NOMO-1 treated with dmso at 0.1 percent for 144 hours (cell line): Measurements from ENCODE around the gene PLEKHG4B.

Experiments
- DNase-seq: peaks from one replicate; lab custom pipeline; 2025; ENCODE audit not compliant: unreplicated experiment; lab: John Stamatoyannopoulos, UW

PLEKHG4B gene

DNA sequence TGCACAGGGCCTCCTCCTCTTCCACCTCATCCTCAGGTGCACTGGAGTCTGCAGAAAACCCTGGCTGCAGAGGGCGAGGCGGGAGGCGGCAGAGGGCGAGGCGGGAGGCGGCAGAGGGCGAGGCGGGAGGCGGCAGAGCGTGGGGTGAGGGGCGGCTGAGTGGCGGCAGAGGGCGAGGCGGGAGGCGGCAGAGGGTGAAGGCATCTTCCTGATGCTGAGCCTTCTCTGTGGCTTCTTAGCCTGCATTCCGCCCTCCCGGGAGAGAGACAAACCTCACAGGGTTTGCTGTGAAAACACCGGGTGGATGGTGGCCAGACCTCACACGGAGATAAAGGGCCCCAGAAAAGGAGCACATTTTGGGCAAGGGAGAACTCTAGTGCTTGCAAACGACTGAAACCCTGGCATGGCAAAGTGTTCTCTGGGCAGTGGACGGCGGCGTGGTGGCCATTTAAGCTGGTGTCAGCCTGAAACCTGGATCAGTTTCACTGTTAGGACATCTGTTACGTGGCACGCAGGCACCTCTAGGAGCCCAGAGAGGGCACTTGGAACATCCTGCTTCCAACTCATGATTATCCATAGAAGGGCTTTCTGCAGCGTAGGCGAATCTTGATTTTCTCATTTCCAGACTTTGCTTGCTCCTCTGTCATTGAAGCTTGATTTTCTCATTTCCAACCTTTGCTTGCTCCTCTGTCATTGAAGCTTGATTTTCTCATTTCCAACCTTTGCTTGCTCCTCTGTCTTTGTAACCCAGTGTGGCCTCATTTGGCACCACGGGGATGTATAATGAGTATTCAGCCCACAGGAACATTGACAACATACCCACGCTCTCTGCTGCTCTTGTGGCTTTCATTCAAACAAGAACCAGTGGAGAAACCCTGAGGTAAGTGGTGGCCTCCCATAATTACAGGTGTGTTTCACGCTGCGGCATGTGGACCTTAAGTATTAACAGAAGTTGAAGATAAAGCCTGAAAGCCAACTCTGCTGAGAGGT lies 16.3 kb upstream of the PLEKHG4B start:
- DNase-seq = no peak

DNA sequence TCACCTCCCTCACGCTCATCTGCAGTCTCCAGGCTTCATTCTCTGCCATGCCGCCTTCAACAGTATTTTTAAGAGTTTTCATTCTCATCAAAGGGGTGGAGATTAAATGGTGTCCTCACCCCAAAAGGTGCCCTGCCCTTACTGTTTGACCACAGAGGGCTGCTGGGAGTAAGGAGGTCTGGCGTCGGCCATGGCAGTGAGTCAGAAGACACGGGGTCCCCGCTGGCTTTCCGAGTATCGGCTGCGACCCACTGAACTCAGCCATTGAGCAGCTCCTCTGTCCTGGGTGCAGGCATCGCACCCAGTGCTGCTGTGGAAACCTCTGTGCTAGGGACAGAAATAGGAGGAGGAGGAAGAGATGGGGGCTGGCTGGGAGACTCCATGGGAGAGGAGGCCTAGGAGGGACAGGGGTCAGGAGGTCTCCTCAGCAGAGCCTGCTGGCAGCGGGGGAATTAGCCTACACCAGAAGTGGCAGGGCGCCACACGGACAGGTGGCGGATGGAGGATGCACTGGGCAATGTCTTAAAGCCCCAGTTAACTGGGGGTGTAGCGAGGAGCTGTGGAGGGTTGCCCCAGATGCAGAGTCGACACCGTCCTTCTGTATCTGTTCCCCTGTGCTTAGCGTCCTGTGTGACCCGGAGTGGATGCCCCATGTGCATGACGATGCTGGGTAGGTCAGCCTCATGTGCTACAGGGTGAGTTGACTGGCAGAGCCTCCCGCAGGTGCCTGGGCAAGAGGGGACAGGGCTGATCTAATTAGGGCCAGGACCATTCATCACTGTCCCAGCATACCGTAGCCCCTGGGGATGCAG lies 15.4 kb upstream of the PLEKHG4B start:
- DNase-seq = no peak

DNA sequence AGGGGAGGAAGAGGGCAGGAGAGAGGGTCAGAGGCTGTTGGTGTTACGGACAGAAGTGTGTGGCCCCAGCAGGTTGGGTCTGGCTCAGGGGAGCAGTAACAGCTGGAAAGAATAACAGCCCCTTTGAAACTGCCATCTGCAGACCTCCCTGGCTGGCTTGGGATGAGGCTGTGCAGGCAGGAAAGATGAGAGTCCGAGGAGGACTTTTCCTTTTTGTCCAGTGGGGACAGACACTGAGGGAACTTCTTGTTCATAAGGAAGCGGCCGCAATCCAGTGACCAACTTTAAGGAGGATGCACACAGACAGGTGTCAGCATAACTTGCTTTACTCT lies 14.8 kb upstream of the PLEKHG4B start:
- no peak for DNase-seq

DNA sequence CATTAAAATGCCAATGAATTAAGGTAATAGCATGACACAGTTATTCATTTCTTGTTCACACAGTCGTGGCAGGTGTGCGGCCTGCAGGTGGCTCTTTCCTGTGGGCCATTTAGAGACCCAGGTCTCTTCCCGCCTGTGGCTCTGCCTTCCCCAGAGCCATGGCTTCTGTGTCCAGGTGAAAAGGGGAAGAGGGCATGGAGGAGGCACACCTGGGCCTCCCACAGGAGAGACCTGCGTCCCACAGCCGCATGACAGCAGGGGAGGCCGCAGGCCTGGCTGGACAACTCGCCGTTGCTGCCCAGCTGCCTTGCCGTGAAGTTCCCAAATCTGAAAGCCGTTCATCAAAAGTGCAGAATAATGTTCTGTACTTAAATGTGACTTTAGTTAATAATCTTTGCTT lies 14.4 kb upstream of the PLEKHG4B start:
- DNase-seq = no peak

DNA sequence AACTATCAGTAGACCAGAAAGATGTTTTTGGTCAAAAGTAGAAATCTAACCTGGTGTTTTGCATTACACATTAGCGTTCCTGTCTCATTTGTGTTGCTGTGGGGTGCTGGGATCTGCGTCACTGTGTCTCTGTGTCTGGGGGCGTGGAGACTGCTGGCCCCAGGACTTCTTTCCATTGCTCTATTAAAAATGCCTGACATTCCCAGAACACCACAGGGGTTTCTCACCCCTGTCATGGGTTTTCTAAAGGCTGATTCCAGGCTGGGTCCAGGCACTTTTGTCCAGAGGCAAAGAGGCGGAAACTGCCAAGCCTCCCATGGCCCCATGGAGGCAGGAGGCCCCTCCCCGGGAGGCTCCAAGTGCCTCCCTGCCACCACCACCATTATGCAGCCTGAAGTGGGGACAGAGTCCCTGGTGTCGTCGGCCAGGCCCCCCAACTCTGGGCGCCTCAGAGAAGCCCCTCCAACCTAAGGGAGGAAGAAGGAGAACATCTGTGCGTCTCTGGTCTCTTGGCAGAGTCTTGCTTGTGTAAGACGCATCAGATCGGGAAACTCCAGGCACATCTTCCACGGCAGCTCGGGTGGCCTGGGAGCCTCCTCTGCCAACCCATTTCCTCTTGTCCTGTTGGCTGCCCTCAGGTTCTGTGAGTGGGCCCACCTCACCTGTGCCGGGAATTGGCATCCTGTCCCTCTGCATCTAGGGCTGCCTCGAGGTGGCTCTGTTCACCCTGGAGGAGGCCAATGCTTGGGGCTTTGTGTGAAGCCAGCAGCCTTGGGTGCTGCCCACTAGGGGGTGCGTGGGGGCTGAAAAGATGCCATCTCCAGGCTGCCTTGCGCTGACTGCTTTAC lies 13.8 kb upstream of the PLEKHG4B start:
- DNase-seq = no peak

DNA sequence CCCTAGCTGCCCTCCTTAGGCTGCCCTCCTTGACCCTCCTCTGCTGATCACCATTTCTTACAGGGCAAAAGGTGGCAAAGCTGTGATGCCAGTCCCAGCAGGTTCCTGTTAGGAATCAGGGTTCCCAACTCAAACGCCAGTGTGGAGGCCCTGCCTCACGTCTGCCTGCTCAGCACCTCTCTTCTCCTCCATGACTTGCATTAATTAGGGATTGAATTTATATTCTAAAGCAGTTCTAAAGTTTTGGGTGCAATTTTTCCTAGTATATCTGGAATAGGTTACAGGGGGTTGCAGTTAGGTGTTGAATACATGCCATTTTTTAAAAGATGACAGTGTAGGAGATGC lies 13.2 kb upstream of the PLEKHG4B start:
- no peak for DNase-seq

DNA sequence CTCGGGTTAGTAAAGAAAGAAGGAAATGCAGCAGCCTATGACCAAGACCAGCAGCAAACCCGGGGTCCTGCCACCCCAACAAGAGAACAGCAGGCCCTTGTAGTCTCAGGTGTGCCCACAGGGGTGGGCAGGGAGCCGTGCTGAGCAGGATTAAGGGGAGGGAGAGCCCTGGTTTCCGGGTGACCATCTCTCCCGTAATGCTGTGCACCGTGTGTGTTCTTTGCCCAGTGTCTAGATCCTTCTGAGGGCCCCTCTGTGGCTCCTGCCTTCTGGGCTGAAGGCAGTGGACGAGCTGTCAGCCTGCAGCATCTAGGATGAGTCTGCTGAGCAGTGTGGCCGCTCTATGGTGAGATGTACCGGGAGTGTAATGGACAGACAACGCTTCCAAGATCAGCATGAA lies 12.7 kb upstream of the PLEKHG4B start:
- DNase-seq = no peak

DNA sequence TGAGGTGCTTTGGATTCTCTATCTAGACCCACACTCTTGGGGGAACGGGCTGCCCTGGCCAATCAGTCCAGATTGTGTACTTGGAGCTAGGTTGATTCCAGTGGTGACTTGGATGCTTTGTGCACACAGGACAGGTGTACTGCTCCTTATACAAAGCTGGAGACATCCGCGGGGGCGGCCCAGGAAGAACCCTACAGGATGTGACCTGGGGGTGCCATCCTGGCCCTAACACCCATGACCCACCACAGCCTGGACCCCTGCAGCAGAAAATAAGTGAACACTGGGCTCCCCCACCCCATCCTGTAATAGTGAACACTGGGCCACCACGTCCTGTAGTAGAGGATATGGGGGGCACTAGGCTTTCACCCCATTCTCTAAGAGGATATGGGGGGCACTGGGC lies 12.1 kb upstream of the PLEKHG4B start:
- DNase-seq = no peak

DNA sequence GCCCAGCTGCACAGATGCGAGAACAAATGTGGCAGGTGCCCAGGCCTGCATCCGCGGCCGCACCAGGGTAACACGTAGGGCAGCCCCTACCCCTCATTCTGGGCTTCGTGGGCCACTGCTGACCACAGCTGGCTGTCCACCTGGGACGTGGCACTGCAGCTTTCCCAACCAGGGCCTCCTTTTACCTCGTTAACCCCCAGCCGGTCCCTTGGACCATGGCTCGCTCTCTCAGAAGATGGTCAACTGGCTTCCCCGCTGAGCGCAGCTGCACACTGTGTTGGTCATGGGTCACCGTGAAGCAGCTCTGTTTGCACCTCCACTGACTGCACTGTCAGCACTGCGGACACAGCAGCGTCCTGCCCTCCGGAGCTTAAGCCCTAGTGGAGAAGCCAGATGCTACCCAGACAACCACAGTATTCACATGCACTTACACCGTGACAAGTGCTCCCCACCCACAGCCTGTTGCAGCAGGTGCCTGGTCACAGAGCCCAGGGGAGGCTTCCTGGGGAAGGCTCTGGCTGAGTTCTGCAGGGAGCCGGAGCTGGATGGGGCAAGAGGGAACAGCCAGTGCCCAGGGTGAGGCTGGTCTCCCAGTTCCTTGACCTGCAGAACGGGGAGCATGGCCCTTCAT lies 10.5 kb upstream of the PLEKHG4B start:
- no peak for DNase-seq

DNA sequence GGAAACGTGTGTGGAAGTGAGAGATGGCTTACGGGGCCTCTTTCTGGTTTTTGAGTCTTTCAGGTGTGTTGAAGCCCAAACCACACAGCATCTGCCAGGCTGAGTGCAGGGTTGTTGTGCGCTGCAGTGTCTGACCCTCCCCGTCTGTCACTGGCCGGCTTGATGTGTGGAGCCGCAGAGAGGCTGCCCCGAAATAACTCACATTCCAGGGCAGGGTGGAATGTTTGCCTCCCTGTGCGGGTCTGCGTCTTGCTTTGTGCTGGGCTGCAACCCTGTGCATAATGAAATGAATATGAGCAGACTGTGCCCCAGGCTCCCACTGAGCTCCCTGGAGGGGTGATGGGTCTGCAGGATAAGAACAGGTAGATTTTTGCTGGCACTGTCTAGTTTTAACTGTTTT lies 9.9 kb upstream of the PLEKHG4B start:
- DNase-seq = no peak

DNA sequence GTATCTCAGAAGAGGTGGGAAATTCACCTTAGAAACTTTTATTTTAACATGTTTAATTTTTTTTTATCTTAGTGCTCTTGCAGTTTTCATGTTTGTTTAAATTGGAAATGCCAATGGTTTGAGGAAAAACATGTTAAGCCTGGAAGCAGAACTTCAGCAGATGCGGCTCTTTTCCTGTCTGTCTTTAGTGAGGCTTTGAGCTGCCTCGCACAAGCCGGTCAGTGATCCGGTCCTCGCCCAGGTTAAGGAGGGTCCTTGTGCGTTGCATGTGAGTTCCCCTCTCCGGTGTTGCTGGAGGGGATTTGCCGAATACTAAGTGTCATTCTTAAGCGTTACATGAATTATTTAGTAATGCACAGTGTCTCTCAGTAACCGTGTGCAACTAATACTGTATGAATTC lies 9.4 kb upstream of the PLEKHG4B start:
- DNase-seq = no peak

DNA sequence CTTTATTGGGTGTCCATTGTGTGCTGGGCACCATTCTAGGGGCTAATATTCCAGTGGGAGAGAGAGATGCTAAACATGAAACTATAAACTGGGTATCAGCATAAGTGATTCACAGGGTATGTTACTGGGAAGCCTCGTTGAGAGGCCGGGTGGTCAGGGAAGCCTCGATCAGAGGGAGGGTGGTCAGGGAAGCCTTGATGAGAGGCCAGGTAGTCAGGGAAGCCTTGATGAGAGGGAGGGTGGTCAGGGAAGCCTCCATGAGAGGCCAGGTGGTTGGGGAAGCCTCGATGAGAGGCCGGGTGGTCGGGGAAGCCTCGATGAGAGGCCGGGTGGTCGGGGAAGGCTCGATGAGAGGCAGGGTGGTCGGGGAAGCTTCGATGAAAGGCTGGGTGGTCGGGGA lies 8.9 kb upstream of the PLEKHG4B start:
- no peak for DNase-seq

DNA sequence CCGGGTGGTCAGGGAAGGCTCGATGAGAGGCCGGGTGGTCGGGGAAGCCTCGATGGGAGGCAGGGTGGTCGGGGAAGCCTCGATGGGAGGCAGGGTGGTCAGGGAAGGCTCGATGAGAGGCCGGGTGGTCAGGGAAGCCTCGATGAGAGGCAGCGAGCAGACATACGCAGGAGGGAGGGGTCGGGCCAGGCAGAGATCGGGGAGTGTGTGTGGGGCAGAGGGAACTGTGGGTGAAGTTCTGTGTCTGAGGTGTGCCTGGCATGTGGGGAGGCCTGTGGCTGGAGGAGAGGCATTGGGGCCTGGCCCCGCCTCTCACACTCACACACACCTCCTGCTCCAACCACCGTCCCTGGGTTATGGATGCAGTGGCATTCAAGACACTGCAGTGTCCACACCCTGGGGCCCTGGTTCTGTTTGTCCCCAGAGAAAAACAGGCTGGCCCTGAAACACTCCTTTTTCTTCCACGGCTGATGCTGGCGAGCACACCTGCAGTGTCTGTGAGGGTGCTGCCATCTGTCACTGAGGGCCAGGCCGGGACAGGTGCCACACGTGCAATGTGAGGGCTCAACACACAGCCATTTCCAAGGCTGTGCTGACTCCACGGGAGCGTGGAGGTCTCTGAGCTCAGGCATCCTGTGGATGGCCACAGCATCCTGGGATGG lies 6.5 kb upstream of the PLEKHG4B start:
- no peak for DNase-seq

DNA sequence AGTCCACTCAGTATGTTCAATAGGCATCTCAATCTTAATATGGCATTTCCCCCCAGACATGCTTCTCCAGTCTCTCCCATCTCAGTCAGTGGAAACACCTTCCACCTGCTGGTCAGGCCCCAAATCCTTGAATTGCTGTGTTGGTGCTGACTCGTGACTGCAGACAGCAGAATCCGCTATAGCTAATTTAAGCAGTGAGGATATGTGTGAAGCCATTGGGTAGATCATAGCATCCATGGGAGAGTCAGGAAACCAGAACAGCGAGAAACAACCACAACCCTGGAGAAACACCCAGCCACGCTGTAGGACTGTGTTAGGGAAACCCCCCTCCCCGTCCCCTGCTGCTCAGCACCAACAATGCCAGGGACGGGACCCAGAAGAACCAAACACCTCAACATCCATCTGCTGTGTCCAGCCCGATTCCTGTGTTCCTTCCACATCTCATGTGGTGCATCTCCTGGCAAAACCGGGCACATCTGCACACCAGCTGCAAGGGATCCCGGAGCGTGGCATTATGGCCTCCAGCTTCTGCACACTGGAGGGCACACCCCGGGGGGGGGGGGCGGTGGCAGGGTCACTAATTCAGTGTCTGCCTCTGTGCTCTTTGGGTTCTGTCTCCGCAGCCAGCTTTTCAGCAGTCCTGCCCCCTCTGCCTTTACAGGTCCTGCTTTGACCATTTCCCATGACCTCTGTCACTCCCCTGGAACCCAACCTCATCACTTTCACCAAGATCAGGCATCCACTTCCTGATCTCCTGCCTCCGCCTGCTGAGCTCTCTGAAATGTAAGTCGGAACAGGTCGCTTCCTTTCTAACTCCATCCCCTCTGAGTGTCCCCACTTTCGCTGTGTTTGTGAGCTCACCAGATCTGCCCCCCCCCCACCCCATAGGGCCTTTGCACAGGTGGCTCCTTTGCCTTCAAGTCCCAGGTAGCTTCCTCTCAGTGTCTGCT lies 2.4 kb upstream of the PLEKHG4B start:
- no peak for DNase-seq

DNA sequence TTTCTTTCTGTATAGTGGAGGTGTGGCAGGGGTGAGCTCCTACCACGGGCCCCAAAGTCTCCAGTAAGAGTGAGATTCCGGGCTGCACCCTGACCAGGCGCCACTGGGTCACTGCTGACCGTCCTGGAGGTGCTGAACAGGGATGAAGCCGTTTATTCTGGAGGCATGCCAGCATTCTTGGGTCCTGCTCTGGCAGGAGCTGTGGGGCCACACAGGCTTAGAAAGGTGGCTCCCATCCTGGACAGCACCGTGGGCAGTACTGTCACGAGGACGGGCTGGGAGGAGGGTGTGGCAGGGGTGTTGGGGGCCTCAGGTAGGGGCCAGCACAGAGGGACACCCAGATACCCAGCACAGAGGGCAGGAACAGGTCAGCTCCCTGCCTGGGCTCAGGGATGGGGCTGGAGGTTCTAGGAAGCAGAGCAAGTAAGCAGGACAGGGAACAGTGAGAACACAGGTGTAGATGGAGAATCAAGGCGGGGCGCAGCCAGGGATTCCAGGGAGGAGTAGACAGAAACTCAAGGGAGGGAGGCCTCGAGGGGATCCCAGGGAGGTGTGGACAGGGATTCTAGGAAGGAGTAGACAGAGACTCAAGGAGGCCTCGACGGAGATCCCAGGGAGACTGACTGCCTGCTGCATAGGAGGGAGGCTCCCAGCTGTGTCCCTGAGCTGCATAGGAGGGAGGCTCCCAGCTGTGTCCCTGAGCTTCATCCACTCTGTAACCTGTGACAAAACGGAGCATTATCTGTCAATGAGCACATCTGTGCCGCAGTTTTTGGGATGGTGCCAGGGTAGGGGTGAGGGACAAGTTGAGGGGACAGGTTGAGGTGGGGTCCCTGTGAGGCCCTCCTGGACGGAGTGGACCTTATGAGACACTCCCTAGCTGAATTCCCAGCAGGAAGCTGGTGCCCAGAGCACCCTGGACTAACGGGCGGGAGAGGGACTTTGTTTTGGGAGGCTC lies 1.1 kb upstream of the PLEKHG4B start:
- no peak for DNase-seq

DNA sequence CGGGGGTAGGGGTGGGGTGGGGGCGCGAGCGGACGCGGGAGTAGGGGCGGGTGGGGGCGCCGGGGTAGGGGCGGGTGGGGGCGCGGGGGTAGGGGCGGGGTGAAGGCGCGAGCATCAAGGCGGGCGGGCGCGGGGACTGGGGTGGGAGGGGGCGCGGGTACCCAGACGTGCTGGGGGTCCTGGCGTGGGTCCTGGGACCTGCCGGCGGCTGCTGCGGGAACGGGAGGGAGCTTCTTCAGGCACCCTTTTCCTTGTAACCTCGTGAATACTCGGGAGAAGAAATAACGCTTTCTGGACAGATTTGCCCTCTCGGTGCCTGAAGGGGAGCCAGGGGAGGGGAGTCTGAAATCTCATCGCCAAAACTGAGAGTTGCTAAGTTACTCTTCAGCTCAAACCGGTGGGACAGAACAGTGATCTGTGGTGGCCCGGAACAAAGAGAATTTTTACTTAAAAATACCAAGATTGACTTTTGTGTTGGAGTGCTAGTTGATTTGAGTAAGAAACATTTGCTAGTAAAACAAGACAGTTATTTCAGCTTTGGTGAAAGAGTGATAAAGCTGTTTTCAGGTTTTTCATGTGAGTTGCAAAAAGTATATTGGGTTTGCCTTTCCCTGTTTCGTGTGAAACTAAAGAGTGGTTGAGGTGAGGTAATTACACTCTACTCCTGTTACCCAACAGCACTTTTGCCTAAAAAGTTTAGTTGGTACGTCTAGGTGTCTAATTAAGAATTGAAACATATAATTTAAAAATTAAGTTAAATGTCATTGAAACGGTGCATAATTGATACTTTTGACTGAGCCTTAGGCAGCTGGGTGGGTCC lies 643 bp downstream of the PLEKHG4B start:
- DNase-seq = no peak

DNA sequence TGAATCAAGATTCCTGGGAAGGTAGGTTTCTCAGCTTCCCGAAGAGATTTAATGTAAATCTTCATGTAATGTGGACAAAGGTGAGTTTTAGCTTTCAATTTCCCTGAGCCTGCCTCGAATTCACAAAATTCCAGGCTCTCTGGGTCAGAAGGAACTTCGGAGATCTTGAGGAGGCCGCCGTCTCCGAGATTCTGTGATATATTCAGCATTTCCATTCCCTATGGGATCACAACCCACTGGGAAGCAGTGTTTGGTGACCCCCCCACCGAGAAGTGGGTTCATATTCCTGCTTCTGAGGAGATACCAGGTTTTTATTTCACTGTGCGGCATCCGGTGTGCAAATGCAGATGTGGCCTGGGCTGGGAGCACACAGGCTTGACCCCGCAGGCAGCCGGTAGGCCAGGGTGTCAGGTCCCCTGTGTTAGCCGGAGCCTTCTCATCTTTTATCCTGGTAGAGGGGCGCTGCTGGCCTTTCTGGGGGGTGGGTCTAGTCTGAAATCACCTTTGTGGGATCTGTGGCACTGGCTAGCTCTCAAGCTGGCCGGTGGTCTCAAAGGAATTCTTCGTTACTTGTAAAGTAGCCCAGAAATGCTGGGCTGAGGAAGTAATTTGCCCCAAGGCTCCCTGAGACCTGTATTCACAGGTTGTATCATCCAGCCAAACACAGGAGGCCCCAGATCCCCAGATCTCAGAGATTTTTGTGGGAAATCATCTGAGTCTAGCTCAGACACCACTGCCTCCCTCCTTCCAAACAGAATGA lies 1.4 kb downstream of the PLEKHG4B start:
- DNase-seq = no peak
